IPS-NIHi7 (cell line): ENCODE results near the gene SELENOV.

ENCODE experiments used
- DNase-seq: peaks from one replicate; pipeline ENCODE4 v3.0.0; 2012; ENCODE audit warnings: mixed read lengths; ENCODE audit errors: extremely low spot score

Gene SELENOV

GRCh38 chr19:39494661-39495060 lies 20.3 kb upstream of the SELENOV start:
- no peak for DNase-seq

DNA sequence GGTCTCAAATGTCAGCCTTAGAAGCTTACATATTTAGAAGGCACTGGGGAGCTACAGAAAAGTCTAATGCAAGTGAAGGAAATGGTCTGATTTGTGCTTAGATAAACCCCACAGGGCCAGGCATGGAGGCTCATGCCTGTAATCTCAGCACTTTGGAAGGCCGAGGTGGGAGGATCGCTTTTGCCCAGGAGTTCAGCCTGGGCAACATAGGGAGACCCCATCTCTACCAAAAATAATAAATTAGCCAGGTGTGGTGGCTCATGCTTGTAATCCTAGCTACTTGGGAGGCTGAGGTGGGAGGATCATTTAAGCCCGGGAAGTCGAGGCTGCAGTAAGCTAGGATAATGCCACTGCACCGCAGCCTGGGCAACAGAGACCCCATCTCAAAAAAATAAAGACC lies 18.9 kb upstream of the SELENOV start:
- no peak for DNase-seq

- DNase-seq: no peak
These were observed 17.3 kb upstream of the SELENOV start for GRCh38 chr19:39497701-39497995.

- DNase-seq: peak; percentile 83
These were observed 16.7 kb upstream of the SELENOV start for GRCh38 chr19:39497996-39498797.

GRCh38 chr19:39498798-39499642 lies 15.9 kb upstream of the SELENOV start, which contains the start of gene DLL3:
DLL3 (plus strand) TSS chr19:39498947; CDS start chr19:39498975, 28 bp downstream.
- peak; percentile 35 for DNase-seq

DNA sequence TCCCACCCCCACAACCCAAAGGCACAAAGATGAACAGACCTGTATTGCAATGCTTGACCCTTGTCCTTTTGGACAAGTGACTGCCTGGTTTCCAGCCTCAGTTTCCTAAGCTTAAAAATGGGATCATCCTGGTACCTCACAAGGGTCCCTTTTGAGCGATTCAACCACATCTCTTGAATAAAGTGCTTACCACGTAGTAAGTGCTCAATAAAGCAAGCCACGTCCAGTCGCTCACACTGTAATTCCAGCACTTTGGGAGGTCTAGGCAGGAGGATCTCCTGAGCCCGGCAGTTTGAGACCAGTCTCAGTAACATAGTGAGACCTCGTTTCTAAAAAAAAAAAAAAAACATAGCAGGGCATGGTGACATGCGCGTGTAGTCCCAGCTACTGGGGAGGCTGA lies 15.0 kb upstream of the SELENOV start:
- DNase-seq: no peak

- no peak for DNase-seq
These were observed 14.4 kb upstream of the SELENOV start for GRCh38 chr19:39500543-39500942.

GRCh38 chr19:39501340-39501739 lies 13.6 kb upstream of the SELENOV start:
- DNase-seq: no peak

GRCh38 chr19:39502640-39503417 lies 12.1 kb upstream of the SELENOV start:
- DNase-seq: peak; percentile 90

- DNase-seq: no peak
These were observed 8.4 kb upstream of the SELENOV start for GRCh38 chr19:39506598-39506943.

- DNase-seq: peak; percentile 89
These were observed 7.8 kb upstream of the SELENOV start for GRCh38 chr19:39506944-39507714.

DNA sequence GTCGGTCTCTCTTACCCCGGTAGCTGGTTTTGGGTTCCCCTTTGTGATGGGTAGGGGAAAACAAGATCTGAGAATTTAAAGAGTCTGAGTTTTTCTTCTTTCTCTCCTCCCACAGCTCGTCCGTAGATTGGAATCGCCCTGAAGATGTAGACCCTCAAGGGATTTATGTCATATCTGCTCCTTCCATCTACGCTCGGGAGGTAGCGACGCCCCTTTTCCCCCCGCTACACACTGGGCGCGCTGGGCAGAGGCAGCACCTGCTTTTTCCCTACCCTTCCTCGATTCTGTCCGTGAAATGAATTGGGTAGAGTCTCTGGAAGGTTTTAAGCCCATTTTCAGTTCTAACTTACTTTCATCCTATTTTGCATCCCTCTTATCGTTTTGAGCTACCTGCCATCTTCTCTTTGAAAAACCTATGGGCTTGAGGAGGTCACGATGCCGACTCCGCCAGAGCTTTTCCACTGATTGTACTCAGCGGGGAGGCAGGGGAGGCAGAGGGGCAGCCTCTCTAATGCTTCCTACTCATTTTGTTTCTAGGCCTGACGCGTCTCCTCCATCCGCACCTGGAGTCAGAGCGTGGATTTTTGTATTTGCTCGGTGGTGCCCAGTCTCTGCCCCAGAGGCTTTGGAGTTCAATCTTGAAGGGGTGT lies 7.1 kb upstream of the SELENOV start:
- DNase-seq: no peak

DNA sequence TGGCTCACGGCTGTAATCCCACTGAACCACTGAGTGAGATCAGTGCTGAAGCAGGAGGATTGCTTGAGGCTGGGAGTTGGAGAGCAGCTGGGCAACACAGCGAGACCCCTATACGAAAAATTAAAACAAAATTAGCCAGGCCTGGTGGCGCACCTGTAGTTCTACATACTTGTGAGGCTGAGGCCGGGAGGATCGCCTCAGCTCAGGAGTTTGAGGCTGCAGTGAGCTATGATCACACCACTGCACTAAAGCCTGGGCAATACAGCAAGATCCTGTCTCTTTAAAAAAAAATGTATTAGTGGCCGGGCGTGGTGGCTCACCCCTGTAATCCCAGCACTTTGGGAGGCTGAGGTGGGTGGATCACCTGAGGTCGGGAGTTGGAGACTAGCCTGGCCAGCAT lies 6.3 kb upstream of the SELENOV start:
- DNase-seq: no peak

GRCh38 chr19:39509233-39509632 lies 5.7 kb upstream of the SELENOV start:
- no peak for DNase-seq

DNA sequence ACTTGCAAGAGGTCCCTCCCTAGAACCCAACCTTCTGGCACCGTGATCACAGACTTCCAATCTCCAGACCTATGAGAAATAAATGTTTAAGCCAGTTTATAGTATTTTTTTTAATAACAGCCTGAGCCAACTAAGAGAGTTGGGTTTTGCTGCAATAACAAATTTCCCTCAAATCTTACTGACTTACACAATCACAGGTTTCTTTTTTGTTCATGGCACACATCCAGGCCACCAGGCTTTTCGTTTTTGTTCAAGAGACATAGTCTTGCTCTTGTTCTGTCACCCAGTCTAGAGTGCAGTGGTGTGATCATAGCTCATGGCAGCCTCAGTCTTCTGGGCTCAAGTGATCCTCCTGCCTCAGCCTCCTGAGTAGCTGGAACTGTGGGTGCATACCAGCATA lies 2.0 kb upstream of the SELENOV start:
- no peak for DNase-seq

- peak; percentile 59 for DNase-seq
These were observed 732 bp downstream of the SELENOV start for GRCh38 chr19:39515551-39516191.

DNA sequence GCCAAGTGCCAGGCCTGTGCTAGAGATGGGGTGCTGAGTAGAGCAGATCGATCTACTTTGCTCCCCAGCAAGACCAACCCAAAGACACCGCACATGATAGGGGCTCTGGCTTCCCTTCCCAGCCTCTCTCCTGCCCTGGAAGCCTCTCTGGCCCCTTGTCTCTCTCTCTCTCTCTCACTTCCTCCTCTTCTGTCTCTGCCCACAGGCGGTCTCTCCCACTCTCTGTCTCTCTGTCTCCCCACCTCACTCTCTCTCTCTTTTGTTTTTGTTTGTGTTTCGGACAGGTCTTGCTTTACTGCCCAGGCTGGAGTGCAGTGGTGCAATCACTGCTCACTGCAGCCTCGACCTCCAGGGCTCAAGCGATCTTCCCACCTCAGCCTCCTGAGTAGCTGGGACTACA lies 1.3 kb downstream of the SELENOV start:
- no peak for DNase-seq

DNA sequence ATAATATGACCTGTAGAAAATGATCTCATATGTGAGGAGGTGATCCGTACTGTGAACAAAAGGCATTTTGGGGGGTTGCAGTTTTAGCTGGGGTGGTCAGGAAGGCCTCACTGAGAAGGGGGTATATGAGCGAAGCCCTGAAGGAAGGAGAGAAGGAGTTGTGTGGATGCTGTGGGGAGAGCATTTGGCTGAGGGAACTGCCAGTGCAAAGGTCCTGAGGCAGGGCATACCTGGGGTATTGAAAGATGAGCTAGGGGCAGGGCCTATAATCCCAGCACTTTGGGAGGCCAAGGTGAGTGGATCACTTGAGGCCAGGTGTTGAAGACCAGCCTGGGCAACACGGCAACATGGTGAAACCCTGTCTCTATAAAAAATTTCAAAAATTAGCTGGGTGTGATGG lies 2.5 kb downstream of the SELENOV start:
- no peak for DNase-seq

DNA sequence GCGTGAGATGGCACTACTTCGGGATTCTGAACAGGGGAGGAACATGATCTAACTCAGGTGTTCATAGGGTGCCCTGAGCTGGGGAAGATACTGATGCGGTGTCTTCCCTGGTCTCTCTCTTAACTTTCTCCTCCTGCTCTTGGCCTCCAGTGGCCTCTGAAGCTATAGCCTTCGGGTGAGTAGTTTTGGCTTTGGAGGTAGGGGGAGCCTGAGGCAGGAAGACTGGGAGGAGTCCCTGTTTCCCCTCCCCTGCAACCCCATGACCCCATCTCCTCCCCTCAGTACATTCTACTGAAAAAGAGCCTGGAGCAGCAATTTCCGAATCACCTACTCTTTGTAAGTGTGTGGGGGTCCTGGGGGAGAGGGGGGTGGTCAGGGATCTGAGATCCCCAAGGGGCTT lies 3.5 kb downstream of the SELENOV start:
- DNase-seq: no peak

- DNase-seq: no peak
These were observed 4.0 kb downstream of the SELENOV start for GRCh38 chr19:39518975-39519374.
